Measurements from ENCODE around the gene ZNF74.

- no peak for TF ChIP-seq CTCF (IDR thresholded peaks at IDR 0.05; ENCODE audit: poor library complexity, severe bottlenecking)
- no peak for TF ChIP-seq SMC3 (conservative IDR thresholded peaks at IDR 0.05; ENCODE audit: poor library complexity)
- no peak for TF ChIP-seq REST (IDR thresholded peaks at IDR 0.05; ENCODE audit: borderline replicate concordance)
Observed at GRCh38 chr22:20407829-20408228, 13.9 kb downstream of the ZNF74 start.

All from neural cell (in vitro differentiated cells).